GM12892 (cell line): Measurements from ENCODE around the gene NCOA4.

ENCODE experiments used
- DNase-seq: peaks from one replicate; pipeline ENCODE4 v3.0.0; 2011; ENCODE audit not compliant: insufficient read length
- FAIRE-seq: peaks from 2 replicates; lab custom pipeline; 2011; peaks lifted over from hg19 to GRCh38; lab: Jason Lieb, UNC
- POLR2A ChIP-seq: IDR thresholded peaks from 2 replicates; pipeline ENCODE4 v1.6.1; 2011; ENCODE audit warnings: low read depth, low read length, control low read depth
- POLR2AphosphoS5 ChIP-seq: IDR thresholded peaks from 2 replicates; pipeline ENCODE4 v1.6.1; 2011; ENCODE audit warnings: low read depth, low read length, control low read depth
- TAF1 ChIP-seq: IDR thresholded peaks from 2 replicates; pipeline ENCODE4 v1.6.1; 2011; ENCODE audit warnings: low read depth, mild to moderate bottlenecking, control low read depth, low read length, borderline replicate concordance

The NCOA4 gene

GRCh38 chr10:46028584-46029460, 1.6 kb downstream of the NCOA4 start:
- no peak for DNase-seq

GRCh38 chr10:46026106-46026505, 4.3 kb downstream of the NCOA4 start:
- DNase-seq: no peak
- FAIRE-seq: no peak
- TF ChIP-seq POLR2A: no peak
- no peak for TF ChIP-seq POLR2AphosphoS5
- TF ChIP-seq TAF1: no peak

More at GRCh38 chr10:46028584-46029460, 1.6 kb downstream of the NCOA4 start:
- TF ChIP-seq POLR2AphosphoS5 (no peak), POLR2A (no peak), TAF1 (no peak)
- no peak for FAIRE-seq

DNA sequence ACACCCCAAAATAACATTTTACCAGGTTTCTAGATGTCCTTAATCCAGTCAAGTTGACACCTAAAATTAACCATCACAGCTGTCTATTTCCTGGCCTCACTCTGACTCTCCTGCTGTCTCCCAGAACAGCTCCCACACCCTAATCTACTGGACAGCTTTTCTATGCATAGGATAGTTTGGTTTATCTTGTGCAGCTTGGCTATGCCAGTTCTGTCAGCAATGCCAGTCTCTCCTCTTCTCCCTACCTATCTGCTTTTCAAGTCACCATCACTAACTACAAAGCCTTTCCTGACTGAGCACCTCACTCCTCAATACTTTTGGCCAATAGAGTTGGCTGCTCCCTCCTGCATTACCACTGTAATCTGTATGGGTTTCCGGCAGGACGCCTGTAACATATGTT, 5.0 kb downstream of the NCOA4 start:
- TF ChIP-seq POLR2AphosphoS5 (no peak), TAF1 (no peak), POLR2A (no peak)
- no peak for DNase-seq
- no peak for FAIRE-seq

DNA sequence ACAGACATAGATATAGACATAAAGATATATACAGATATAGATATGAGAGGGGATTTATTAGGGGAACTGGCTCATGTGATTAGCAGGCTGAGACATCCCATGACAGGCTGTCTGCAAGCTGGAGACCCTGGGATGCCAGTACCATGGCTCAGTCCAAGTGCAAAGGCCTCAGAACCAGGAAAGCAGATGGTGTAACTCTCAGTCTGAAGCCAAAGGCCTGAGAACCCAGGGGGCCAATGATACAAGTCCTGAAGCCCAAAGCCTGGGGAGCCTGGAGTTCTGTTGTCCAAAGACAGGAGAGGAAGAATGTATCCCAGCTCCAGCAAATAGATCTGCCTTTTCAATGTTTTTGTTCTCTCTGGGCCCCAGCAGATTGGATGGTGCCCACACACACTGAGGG, 5.5 kb downstream of the NCOA4 start:
- no peak for FAIRE-seq
- DNase-seq: no peak
- TF ChIP-seq POLR2A: no peak
- no peak for TF ChIP-seq POLR2AphosphoS5
- no peak for TF ChIP-seq TAF1

- DNase-seq: peak; percentile 71
- TF ChIP-seq POLR2AphosphoS5 (peak; percentile 45; the same call in 1 of the 2 replicates), POLR2A (peak; percentile 61; the same call in 1 of the 2 replicates), TAF1 (no peak)
- no peak for FAIRE-seq
Observed at GRCh38 chr10:46022978-46023702, 7.3 kb downstream of the NCOA4 start.

GRCh38 chr10:46020344-46020657, 10.1 kb downstream of the NCOA4 start:
- DNase-seq: no peak
- TF ChIP-seq POLR2AphosphoS5 (no peak), POLR2A (no peak), TAF1 (no peak)
- no peak for FAIRE-seq

DNA sequence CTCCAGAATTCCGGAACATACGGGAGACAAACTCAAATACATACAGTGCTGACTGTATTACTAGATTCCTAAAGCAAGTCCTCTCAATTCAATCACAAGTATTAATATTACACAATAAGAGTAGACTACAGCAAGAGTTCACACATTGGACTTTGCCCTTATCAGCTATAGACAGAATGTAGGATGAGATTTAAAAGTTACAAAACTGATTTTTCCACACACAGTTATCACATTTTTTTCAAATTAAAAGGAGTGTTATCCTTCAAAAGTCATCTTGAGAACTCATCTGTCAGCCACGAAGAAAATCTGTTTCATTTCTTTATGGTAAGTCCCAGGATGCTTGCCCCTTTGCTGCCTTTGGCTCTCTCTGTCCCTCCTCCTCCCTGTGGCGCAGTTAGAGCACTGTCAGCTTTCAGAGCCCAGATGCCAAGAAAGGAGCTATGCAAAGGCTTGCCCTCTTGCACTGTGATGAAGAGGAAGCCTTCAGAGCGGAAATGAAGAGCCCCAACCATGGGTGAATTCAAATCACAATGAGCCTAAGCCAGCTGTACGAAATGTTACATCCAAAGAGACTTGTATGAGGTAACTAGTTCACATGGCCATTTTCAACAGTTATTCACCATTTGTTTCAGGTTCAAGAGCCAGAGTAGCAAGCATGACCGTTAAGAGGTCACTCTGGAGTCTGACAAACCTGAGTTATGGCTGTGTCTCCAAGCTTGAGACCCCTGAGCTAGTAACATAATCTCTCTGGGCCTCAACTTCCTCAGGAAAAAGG, 10.7 kb downstream of the NCOA4 start:
- no peak for DNase-seq
- no peak for FAIRE-seq
- TF ChIP-seq POLR2A (no peak), POLR2AphosphoS5 (no peak), TAF1 (no peak)

- no peak for TF ChIP-seq POLR2A
- TF ChIP-seq POLR2AphosphoS5: no peak
- no peak for TF ChIP-seq TAF1
- no peak for DNase-seq
- FAIRE-seq: no peak
Observed at GRCh38 chr10:46019177-46019528, 11.3 kb downstream of the NCOA4 start.

- DNase-seq (no peak), FAIRE-seq (no peak)
- TF ChIP-seq POLR2AphosphoS5 (no peak), POLR2A (no peak), TAF1 (no peak)
Observed at GRCh38 chr10:46018453-46019176, 11.8 kb downstream of the NCOA4 start.

- no peak for TF ChIP-seq POLR2A
- no peak for TF ChIP-seq POLR2AphosphoS5
- no peak for TF ChIP-seq TAF1
- no peak for FAIRE-seq
- DNase-seq: no peak
Observed at GRCh38 chr10:46017733-46018132, 12.7 kb downstream of the NCOA4 start.

DNA sequence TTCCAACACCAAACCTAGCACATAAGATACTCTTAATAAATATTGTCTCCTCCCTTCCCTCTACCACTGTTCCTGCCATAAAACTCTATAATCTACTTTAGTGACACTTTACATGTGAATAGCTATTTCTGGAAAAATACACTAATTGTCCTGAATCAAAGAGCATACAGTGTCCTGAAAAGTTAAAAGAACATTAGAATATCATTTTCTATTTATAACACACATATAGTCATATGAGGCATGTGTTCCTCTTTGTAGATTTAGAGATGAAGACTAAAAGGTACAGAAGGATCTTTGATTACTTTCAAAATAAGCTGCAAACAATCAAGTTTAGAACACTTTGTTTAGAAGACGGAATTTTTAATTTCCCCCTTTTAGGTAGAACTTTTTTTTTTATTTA, 13.6 kb downstream of the NCOA4 start:
- TF ChIP-seq POLR2A (no peak), POLR2AphosphoS5 (no peak), TAF1 (no peak)
- no peak for DNase-seq
- FAIRE-seq: no peak
